T-helper 9 cell (primary cell): ENCODE results near the gene PGF.

Source experiments
- DNase-seq: peaks from one replicate; pipeline ENCODE4 v3.0.0-alpha.2; 2020

The PGF gene

GRCh38 chr14:74978416-74978947, 23.1 kb upstream of the PGF start:
- DNase-seq: no peak

GRCh38 chr14:74977901-74978385, 22.5 kb upstream of the PGF start:
- no peak for DNase-seq

GRCh38 chr14:74977164-74977900, 21.9 kb upstream of the PGF start:
- no peak for DNase-seq

- no peak for DNase-seq
These were observed 21.1 kb upstream of the PGF start for GRCh38 chr14:74976264-74977113.

GRCh38 chr14:74975059-74975810, 19.8 kb upstream of the PGF start:
- no peak for DNase-seq

GRCh38 chr14:74974364-74975058, 19.1 kb upstream of the PGF start:
- no peak for DNase-seq

- no peak for DNase-seq
These were observed 18.5 kb upstream of the PGF start for GRCh38 chr14:74973905-74974363.

GRCh38 chr14:74973003-74973653, 17.7 kb upstream of the PGF start:
- no peak for DNase-seq

GRCh38 chr14:74968811-74969210, 13.4 kb upstream of the PGF start:
- DNase-seq: no peak

GRCh38 chr14:74965486-74966153, 10.2 kb upstream of the PGF start:
- no peak for DNase-seq

GRCh38 chr14:74964787-74965485, 9.5 kb upstream of the PGF start:
- DNase-seq: no peak

GRCh38 chr14:74963705-74964271, 8.4 kb upstream of the PGF start:
- DNase-seq: no peak

GRCh38 chr14:74963178-74963704, 7.8 kb upstream of the PGF start:
- DNase-seq: no peak

- DNase-seq: no peak
These were observed 7.1 kb upstream of the PGF start for GRCh38 chr14:74962493-74962892.

- DNase-seq: no peak
These were observed 6.6 kb upstream of the PGF start for GRCh38 chr14:74962046-74962445.

GRCh38 chr14:74961238-74961911, 6.0 kb upstream of the PGF start:
- no peak for DNase-seq

- DNase-seq: no peak
These were observed 5.3 kb upstream of the PGF start for GRCh38 chr14:74960736-74961135.

GRCh38 chr14:74959596-74960180, 4.3 kb upstream of the PGF start:
- no peak for DNase-seq
